Measurements from ENCODE around the gene ZDHHC17.

Gene ZDHHC17

DNA sequence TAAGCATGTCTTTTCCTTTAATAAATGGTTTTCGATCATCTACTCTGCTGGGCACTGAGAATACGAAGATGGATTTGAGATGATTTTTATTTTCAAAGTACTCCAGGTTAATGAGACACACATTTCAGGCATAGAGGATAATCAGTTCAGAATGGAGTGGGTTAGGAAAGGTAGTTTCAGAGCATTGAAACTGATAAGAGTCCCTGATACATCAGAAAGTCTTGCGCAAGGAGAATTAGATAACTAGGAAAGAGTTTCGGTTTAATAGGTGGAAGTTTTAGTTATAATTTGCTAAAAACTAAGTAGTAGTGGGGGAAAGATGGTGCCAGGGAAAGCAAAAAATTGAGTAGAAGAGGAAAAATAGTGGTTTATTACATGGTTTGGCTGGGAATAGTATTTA is 50.1 kb downstream of the ZDHHC17 start:
- DNase-seq: no peak

DNA sequence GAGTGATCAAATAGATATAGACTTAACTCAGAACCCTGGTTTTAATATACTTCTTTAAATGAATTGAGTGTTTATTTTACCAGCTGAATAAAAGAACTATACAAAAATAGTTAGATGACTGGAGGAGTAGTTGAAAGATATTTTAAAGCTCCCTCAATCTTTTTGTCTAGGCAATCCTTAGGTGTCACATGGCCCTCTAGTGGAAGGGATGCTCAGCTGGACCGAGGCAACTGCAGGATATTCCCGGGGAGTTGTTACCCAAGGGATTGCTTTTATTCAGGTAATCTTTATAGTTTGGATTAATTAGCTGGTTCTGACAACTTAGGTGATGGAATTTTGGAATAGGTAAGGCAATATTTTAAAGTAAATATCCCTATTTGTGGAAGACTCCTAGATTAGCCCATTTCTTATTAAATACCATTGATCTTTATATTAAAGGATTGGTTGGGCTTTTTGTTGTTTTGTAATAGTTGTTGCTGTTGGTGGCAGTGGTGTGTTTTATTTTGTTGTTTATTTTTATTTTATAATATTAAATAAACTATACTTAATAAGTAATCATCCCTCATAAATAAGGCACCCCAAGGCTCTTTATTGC is 57.1 kb downstream of the ZDHHC17 start:
- peak in 6 of 58 donors; percentile 0 to 7 (median 2) for DNase-seq

- no peak for DNase-seq
Observed at GRCh38 chr12:76830436-76830835, 66.5 kb downstream of the ZDHHC17 start.

DNA sequence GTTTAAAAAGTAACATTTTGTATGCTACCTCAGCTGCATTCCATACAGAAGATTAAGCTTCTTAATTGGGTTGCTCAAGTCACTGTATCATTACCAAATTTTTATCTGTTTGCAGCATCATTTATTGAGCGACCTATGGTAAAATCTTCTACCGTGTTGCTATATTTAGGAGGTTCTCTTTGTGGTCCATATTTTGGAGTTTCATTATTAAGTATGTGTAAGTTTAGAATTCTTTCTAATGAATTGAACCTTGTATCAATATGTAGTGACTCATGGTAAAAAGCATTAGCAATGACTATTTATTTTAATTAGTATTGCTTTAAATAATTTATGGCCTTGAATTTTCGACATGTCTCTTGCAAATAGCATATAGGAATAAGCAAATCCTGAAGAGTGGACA is 72.7 kb downstream of the ZDHHC17 start:
- no peak for DNase-seq

DNA sequence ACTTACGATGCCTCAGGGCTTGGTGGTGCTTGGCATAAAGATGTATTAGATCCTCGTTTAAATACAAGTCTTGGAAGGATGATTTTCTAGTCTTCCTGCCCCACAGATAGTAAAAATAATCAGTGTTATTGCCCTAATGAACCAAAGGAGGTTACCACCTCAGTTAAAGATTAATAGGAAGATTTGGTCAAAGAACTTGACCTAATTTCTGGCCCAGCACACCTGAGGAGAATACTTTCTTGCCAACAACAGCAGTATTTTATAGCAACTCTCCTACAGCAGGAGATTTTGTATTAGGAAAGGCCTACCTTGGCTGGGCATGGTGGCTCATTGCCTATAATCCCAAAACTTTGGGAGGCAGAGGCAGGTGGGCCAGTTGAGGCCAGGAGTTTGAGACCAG is 83.3 kb downstream of the ZDHHC17 start:
- no peak for DNase-seq

GRCh38 chr12:76848132-76848531 is 84.2 kb downstream of the ZDHHC17 start:
- no peak for DNase-seq

- no peak for DNase-seq
Observed at GRCh38 chr12:76852106-76852505, 88.2 kb downstream of the ZDHHC17 start.

- no peak for DNase-seq
Observed at GRCh38 chr12:76855271-76855670, 91.4 kb downstream of the ZDHHC17 start.

DNA sequence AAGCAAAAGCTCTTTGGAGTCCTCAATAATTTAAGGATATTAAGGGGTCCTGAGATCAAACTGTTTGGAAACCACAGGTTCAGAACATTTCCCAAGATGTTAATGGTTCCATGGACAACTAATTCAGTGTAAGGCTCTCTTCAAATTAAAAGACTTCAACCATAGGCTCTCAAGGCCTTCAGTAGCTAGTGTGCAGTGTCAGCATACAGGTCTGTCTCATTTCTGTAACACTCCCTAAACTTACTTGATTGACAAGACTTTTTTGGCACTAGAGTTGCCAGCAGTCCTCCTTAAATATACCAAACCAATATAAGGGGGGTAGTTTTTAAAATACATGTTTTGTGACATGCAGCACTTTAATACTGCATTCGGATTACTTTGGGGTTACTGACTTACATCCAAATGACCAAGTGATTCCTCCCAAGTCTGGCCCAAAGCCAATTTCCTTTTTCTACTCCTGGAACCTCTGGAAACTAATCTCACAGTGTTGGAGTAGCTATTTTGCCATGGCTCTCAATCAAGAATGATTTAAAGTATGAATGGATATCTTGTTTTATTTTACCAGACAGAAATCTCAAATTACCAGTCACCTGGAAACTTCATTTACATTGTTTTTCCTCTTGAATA is 92.2 kb downstream of the ZDHHC17 start:
- DNase-seq: no peak

- DNase-seq: peak in 2 of 58 donors; percentile 18 to 24
Observed at GRCh38 chr12:76859611-76860010, 95.7 kb downstream of the ZDHHC17 start.

- DNase-seq: no peak
Observed at GRCh38 chr12:76860256-76860655, 96.3 kb downstream of the ZDHHC17 start.

GRCh38 chr12:76863005-76863670 is 99.2 kb downstream of the ZDHHC17 start:
- DNase-seq: no peak

DNA sequence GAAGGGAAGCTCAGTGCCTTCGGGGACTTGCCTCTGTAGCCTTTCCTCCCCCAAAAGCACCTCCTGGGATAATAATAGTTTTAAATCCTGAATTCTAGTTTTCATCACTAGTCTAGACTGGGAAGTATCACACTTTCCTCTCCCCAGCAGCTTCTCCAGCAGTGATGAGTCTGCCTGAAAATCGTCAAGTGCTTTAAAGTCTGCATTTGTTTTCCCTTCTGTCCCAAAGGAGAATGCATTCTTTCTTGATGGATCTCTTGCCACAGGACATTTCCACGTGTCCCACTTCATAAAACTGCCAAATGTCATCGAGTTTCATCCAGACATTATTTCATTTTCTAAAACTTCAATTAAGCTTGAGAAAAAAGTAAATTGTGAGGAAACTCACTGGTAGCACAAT is 99.9 kb downstream of the ZDHHC17 start:
- DNase-seq: no peak

DNA sequence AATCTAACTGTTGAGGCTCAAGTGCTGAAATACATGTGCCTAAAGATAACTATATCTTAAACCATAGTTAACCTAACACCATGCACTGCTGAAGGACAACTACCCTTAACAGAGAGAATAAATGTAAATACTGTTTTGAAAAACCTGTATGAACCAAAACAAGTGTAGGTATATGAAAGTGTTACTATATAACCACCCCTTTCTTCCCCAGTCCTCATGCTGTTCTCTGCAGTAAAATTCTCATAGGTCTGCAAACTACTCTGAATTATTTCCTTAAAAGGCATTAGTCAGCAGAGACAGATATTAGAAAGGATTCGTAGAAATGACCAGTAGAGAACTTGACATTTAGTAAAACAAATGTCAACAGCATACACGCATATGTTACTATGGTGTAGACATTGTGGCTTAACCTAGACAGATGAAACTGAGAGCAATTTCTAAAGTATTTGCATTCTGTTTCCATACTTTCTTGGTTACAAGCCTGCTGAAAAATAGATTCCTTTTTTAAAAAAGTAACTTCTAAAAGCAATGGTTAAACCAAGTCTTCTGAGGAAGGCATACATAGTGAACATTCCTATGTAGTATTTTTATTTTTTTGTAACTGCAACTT is 101.0 kb downstream of the ZDHHC17 start:
- no peak for DNase-seq

GRCh38 chr12:76866151-76866567 is 102.2 kb downstream of the ZDHHC17 start:
- peak in 1 of 58 donors; percentile 2 for DNase-seq

GRCh38 chr12:76866726-76867125 is 102.8 kb downstream of the ZDHHC17 start:
- DNase-seq: no peak

DNA sequence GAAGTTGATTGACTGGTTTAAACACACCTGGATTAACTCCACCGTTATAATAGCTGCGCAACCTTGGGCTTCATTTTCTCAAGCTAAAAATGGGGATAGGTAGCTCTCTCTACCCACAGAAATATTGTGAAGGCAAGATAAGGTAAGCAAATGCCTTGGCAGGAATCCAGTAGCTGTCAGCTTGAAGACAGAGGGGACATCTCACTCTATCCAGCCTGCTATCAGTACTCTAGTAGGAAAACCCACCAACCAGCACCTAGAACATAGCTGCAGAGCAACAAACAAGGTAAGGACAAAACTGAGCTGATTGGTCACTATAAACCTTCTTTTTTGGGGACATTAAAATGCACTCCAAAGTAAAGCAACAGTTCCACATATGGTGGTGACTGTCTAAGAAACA is 107.2 kb downstream of the ZDHHC17 start:
- DNase-seq: no peak

DNA sequence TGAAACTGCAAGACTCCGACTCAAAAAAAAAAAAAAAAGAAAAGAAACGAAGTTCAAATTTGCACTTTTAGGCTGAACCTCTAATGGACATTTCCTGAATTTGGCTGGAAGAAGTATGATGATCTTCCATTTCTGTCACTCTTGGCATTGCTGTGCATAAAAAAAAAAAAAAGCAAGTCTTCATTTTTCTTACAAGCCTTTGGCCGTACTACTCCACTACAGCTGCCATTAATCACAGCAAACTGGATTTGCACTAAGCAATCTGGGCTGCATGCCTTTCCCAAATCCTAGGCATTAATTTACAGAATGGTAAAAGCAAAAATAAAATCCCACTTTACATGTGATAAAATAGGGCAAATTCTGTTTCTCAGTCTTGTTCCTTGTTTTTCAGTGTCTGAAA is 107.8 kb downstream of the ZDHHC17 start:
- DNase-seq: no peak

GRCh38 chr12:76872415-76872814 is 108.5 kb downstream of the ZDHHC17 start:
- no peak for DNase-seq

- no peak for DNase-seq
Observed at GRCh38 chr12:76874027-76874426, 110.1 kb downstream of the ZDHHC17 start.

GRCh38 chr12:76874491-76875190 is 110.7 kb downstream of the ZDHHC17 start:
- DNase-seq: no peak

GRCh38 chr12:76876696-76877229 is 112.8 kb downstream of the ZDHHC17 start:
- no peak for DNase-seq
